ENCODE data around the gene REV3L.

GRCh38 chr6:111456208-111456607, 26.8 kb downstream of the REV3L start:
- TF ChIP-seq CTCF (CRISPR knock-in tag; IDR thresholded peaks at IDR 0.05) = no peak
- TF ChIP-seq MAFK (conservative IDR thresholded peaks at IDR 0.05 in 1 of 2, IDR thresholded peaks at IDR 0.05 in 1 of 2; ENCODE audit: low read length in 2 of 2) = no peak
- TF ChIP-seq ZNF777 (CRISPR knock-in tag; IDR thresholded peaks at IDR 0.05) = no peak
- TF ChIP-seq TFAP4 (IDR thresholded peaks at IDR 0.05; ENCODE audit: borderline replicate concordance, low read depth) = no peak
- TF ChIP-seq ZNF547 (CRISPR knock-in tag; IDR thresholded peaks at IDR 0.05) = no peak
- TF ChIP-seq FOXO4 (CRISPR knock-in tag; conservative IDR thresholded peaks at IDR 0.05) = no peak
- no peak for TF ChIP-seq POLR2A (IDR thresholded peaks at IDR 0.05; ENCODE audit: insufficient read depth in 1 of 2, low read depth in 2 of 2, low read length in 2 of 2)

Data from HepG2 (cell line).